ENCODE measurements around the gene MYO7B. TPM values are rescaled to one million over a fixed set of nuclear protein-coding genes. Genes with fewer than 3 reads are reported as not detected.
A peak's percentile ranks its signal among the peaks of the same experiment; 100 is the strongest.

The MYO7B gene
- total RNA-seq, 4 donors from 2014 or later = 214 to 1,039 (median 594) TPM

GRCh38 chr2:127511090-127511695 is 24.3 kb upstream of the MYO7B start:
- Histone ChIP-seq H3K9me3 (no peaks in the 10 kb centered on the region), H3K4me1 (peaks cover 0 to 46% (median 3%) of the 10 kb centered on the region in 4 donors), H3K36me3 (peaks cover 0 to 27% (median 0%) of the 10 kb centered on the region in 3 donors), H3K4me3 (no peak overlapping the region), H3K27me3 (no peaks in the 10 kb centered on the region), H3K27ac (peak overlapping the region in 2 of 4 donors; percentile 50 to 55)
- TF ChIP-seq POLR2A (IDR thresholded peaks at IDR 0.05) = no peak
- TF ChIP-seq, protein P1, sequence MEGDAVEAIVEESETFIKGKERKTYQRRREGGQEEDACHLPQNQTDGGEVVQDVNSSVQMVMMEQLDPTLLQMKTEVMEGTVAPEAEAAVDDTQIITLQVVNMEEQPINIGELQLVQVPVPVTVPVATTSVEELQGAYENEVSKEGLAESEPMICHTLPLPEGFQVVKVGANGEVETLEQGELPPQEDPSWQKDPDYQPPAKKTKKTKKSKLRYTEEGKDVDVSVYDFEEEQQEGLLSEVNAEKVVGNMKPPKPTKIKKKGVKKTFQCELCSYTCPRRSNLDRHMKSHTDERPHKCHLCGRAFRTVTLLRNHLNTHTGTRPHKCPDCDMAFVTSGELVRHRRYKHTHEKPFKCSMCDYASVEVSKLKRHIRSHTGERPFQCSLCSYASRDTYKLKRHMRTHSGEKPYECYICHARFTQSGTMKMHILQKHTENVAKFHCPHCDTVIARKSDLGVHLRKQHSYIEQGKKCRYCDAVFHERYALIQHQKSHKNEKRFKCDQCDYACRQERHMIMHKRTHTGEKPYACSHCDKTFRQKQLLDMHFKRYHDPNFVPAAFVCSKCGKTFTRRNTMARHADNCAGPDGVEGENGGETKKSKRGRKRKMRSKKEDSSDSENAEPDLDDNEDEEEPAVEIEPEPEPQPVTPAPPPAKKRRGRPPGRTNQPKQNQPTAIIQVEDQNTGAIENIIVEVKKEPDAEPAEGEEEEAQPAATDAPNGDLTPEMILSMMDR (IDR thresholded peaks at IDR 0.05) = no peak
- DNase-seq = no peak

- H3K27ac ChIP-seq = no peak overlapping the region
- H3K36me3 ChIP-seq = peaks cover 0 to 32% (median 0%) of the 10 kb centered on the region in 3 donors
- H3K4me1 ChIP-seq = peaks cover 0 to 46% (median 3%) of the 10 kb centered on the region in 4 donors
- TF ChIP-seq, protein P1 (IDR thresholded peaks at IDR 0.05) = no peak
- no peak for TF ChIP-seq POLR2A (IDR thresholded peaks at IDR 0.05)
- H3K4me3 ChIP-seq = no peak overlapping the region
- no peaks in the 10 kb centered on the region for H3K9me3 ChIP-seq
- H3K27me3 ChIP-seq = no peaks in the 10 kb centered on the region
- no peak for DNase-seq
These were observed 23.6 kb upstream of the MYO7B start for GRCh38 chr2:127511917-127512316.

- no peaks in the 10 kb centered on the region for H3K27me3 ChIP-seq
- H3K9me3 ChIP-seq = no peaks in the 10 kb centered on the region
- peaks cover 0 to 46% (median 3%) of the 10 kb centered on the region in 4 donors for H3K4me1 ChIP-seq
- no peak overlapping the region for H3K4me3 ChIP-seq
- H3K36me3 ChIP-seq = peaks cover 0 to 37% (median 0%) of the 10 kb centered on the region in 3 donors
- TF ChIP-seq POLR2A (IDR thresholded peaks at IDR 0.05) = no peak
- TF ChIP-seq, protein P1 (IDR thresholded peaks at IDR 0.05) = no peak
- no peak for DNase-seq
- no peak overlapping the region for H3K27ac ChIP-seq
These were observed 23.1 kb upstream of the MYO7B start for GRCh38 chr2:127512362-127512761.

GRCh38 chr2:127514076-127514475 is 21.4 kb upstream of the MYO7B start:
- no peak for DNase-seq
- H3K4me1 ChIP-seq = peaks cover 0 to 30% (median under 1%) of the 10 kb centered on the region in 4 donors
- H3K27ac ChIP-seq = no peak overlapping the region
- H3K27me3 ChIP-seq = no peaks in the 10 kb centered on the region
- no peak for TF ChIP-seq POLR2A (IDR thresholded peaks at IDR 0.05)
- TF ChIP-seq, protein P1 (IDR thresholded peaks at IDR 0.05) = no peak
- H3K4me3 ChIP-seq = no peak overlapping the region
- H3K9me3 ChIP-seq = no peaks in the 10 kb centered on the region
- H3K36me3 ChIP-seq = peaks cover 0 to 51% (median 0%) of the 10 kb centered on the region in 3 donors

DNA sequence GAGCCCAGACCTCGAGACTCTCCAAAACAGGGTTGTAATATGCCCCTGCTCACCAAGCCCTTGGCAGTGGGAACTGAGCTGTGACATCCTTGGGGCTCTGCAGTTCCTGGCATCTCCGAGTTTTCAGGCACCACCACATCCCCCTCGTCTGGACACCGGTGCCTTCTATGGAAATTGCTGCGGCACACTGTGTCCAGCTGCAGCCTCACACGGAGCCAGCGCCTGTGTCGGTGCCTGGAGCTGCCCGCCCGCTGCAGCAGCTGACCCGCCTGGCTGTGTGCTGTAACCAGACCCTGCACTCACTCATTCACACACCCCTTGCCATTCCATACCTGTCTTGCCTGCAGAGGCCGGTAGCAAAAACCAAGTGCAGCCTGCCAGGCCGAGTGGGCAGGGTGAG is 21.0 kb upstream of the MYO7B start:
- Histone ChIP-seq H3K4me3 (no peak overlapping the region), H3K27ac (peak overlapping the region in 1 of 4 donors; percentile 73), H3K4me1 (peaks cover 0 to 28% (median 0%) of the 10 kb centered on the region in 4 donors), H3K27me3 (no peaks in the 10 kb centered on the region), H3K36me3 (peaks cover 0 to 51% (median 0%) of the 10 kb centered on the region in 3 donors), H3K9me3 (no peaks in the 10 kb centered on the region)
- DNase-seq = no peak
- TF ChIP-seq, protein P1 (IDR thresholded peaks at IDR 0.05) = no peak
- no peak for TF ChIP-seq POLR2A (IDR thresholded peaks at IDR 0.05)

Data from Peyer's patch (tissue), 4 donors.